ENCODE results near the gene SECISBP2.
"Not testable (repeated sequence)": the region's sequence is repeated elsewhere in the genome, so short reads cannot be mapped to it uniquely, and the experiment has no call there.

SECISBP2 gene

DNA sequence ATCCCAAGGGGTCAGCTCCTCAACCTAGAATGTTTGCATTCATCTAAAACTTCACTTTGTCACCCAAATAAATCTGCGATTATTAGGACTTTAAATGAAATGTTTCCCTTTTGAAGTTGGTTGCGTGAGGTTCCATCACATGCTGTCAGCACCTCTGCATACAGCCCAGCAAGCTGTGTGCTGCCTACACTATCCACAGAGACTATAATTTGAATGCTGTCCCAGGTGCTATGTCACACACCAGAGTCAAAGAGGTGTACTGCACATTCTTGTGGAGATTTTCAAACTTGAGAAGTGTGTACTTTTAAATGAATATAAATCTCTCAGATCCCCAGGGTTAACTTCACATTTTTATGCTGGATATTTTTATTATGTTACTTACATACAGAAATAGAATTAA lies 26.6 kb upstream of the SECISBP2 start:
- Histone ChIP-seq H3K79me2 (ENCODE audit: insufficient read depth, low read length) (no peaks in the 10 kb centered on the region), H3F3A (ENCODE audit: insufficient read depth) (no peaks in the 10 kb centered on the region), H3K27me3 (ENCODE audit: low read length) (no peaks in the 10 kb centered on the region), H3K36me3 (ENCODE audit: low read length) (no peaks in the 10 kb centered on the region), H3K4me2 (ENCODE audit: low read depth, low read length, poor library complexity, severe bottlenecking) (no peak overlapping the region), H3K9ac (ENCODE audit: low read length) (no peak overlapping the region), H2AFZ (ENCODE audit: low read depth, low read length, severe bottlenecking) (no peak overlapping the region), H3K4me3 (ENCODE audit: insufficient read depth, low read length, poor library complexity, severe bottlenecking) (no peak overlapping the region), H3K9me2 (replicated peaks; ENCODE audit: insufficient read depth, low read length) (no peaks in the 10 kb centered on the region), H3K9me3 (ENCODE audit: insufficient read depth, low read length) (no peaks in the 10 kb centered on the region), H4K20me1 (ENCODE audit: low read depth, low read length) (no peaks in the 10 kb centered on the region), H3K27ac (ENCODE audit: low read depth, low read length) (no peak overlapping the region)
- no peak for TF ChIP-seq EZH2phosphoT487 (conservative IDR thresholded peaks at IDR 0.05; ENCODE audit: low read length)
- TF ChIP-seq, protein P1, sequence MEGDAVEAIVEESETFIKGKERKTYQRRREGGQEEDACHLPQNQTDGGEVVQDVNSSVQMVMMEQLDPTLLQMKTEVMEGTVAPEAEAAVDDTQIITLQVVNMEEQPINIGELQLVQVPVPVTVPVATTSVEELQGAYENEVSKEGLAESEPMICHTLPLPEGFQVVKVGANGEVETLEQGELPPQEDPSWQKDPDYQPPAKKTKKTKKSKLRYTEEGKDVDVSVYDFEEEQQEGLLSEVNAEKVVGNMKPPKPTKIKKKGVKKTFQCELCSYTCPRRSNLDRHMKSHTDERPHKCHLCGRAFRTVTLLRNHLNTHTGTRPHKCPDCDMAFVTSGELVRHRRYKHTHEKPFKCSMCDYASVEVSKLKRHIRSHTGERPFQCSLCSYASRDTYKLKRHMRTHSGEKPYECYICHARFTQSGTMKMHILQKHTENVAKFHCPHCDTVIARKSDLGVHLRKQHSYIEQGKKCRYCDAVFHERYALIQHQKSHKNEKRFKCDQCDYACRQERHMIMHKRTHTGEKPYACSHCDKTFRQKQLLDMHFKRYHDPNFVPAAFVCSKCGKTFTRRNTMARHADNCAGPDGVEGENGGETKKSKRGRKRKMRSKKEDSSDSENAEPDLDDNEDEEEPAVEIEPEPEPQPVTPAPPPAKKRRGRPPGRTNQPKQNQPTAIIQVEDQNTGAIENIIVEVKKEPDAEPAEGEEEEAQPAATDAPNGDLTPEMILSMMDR (IDR thresholded peaks at IDR 0.05; ENCODE audit: insufficient read depth, low read length, poor library complexity, severe bottlenecking): no peak

- H3K79me2 ChIP-seq (ENCODE audit: insufficient read depth, low read length): no peaks in the 10 kb centered on the region
- H3K4me2 ChIP-seq (ENCODE audit: low read depth, low read length, poor library complexity, severe bottlenecking): no peak overlapping the region
- H3K9me3 ChIP-seq (ENCODE audit: insufficient read depth, low read length): no peaks in the 10 kb centered on the region
- H2AFZ ChIP-seq (ENCODE audit: low read depth, low read length, severe bottlenecking): no peak overlapping the region
- no peaks in the 10 kb centered on the region for H3K9me2 ChIP-seq (replicated peaks; ENCODE audit: insufficient read depth, low read length)
- H3K4me3 ChIP-seq (ENCODE audit: insufficient read depth, low read length, poor library complexity, severe bottlenecking): no peak overlapping the region
- H3K9ac ChIP-seq (ENCODE audit: low read length): no peak overlapping the region
- H3K36me3 ChIP-seq (ENCODE audit: low read length): no peaks in the 10 kb centered on the region
- no peak for TF ChIP-seq EZH2phosphoT487 (conservative IDR thresholded peaks at IDR 0.05; ENCODE audit: low read length)
- TF ChIP-seq, protein P1 (IDR thresholded peaks at IDR 0.05; ENCODE audit: insufficient read depth, low read length, poor library complexity, severe bottlenecking): no peak
- no peaks in the 10 kb centered on the region for H4K20me1 ChIP-seq (ENCODE audit: low read depth, low read length)
- H3K27ac ChIP-seq (ENCODE audit: low read depth, low read length): no peak overlapping the region
- no peaks in the 10 kb centered on the region for H3K27me3 ChIP-seq (ENCODE audit: low read length)
- H3F3A ChIP-seq (ENCODE audit: insufficient read depth): no peaks in the 10 kb centered on the region
Observed at GRCh38 chr9:89293014-89293413, 25.3 kb upstream of the SECISBP2 start.

DNA sequence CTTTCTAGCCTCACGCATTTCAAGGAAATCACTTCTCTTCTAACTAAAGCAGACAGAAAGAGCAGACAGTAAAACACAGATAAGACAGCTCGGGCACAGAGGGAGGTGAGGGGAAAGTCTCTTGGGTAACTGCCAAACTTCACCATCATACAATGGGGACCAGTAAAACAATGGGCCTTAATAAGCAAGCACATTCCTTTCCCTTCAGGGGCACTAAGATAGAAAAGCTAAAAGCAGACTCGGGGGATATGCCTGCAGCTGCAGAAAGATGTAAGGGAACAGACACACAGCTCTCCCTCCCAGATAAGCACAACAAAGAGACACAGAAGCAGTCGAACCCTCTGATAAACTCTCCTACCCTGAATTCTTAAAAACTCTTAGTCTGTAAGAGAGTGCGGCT lies 22.9 kb upstream of the SECISBP2 start:
- no peak overlapping the region for H3K9ac ChIP-seq (ENCODE audit: low read length)
- H3K27ac ChIP-seq (ENCODE audit: low read depth, low read length): no peak overlapping the region
- H3K4me2 ChIP-seq (ENCODE audit: low read depth, low read length, poor library complexity, severe bottlenecking): no peak overlapping the region
- H3K36me3 ChIP-seq (ENCODE audit: low read length): no peaks in the 10 kb centered on the region
- no peaks in the 10 kb centered on the region for H3K79me2 ChIP-seq (ENCODE audit: insufficient read depth, low read length)
- no peaks in the 10 kb centered on the region for H3K27me3 ChIP-seq (ENCODE audit: low read length)
- H2AFZ ChIP-seq (ENCODE audit: low read depth, low read length, severe bottlenecking): no peak overlapping the region
- no peak overlapping the region for H3K4me3 ChIP-seq (ENCODE audit: insufficient read depth, low read length, poor library complexity, severe bottlenecking)
- no peaks in the 10 kb centered on the region for H3F3A ChIP-seq (ENCODE audit: insufficient read depth)
- no peaks in the 10 kb centered on the region for H4K20me1 ChIP-seq (ENCODE audit: low read depth, low read length)
- H3K9me3 ChIP-seq (ENCODE audit: insufficient read depth, low read length): no peaks in the 10 kb centered on the region
- no peaks in the 10 kb centered on the region for H3K9me2 ChIP-seq (replicated peaks; ENCODE audit: insufficient read depth, low read length)
- TF ChIP-seq, protein P1 (IDR thresholded peaks at IDR 0.05; ENCODE audit: insufficient read depth, low read length, poor library complexity, severe bottlenecking): no peak
- TF ChIP-seq EZH2phosphoT487 (conservative IDR thresholded peaks at IDR 0.05; ENCODE audit: low read length): no peak

GRCh38 chr9:89301996-89302395 lies 16.3 kb upstream of the SECISBP2 start:
- H3F3A ChIP-seq (ENCODE audit: insufficient read depth); H4K20me1 ChIP-seq (ENCODE audit: low read depth, low read length); H3K4me2 ChIP-seq (ENCODE audit: low read depth, low read length, poor library complexity, severe bottlenecking); H3K27me3 ChIP-seq (ENCODE audit: low read length); H3K9ac ChIP-seq (ENCODE audit: low read length); H3K9me2 ChIP-seq (replicated peaks; ENCODE audit: insufficient read depth, low read length); H3K36me3 ChIP-seq (ENCODE audit: low read length); H3K79me2 ChIP-seq (ENCODE audit: insufficient read depth, low read length); H3K9me3 ChIP-seq (ENCODE audit: insufficient read depth, low read length); H2AFZ ChIP-seq (ENCODE audit: low read depth, low read length, severe bottlenecking); H3K4me3 ChIP-seq (ENCODE audit: insufficient read depth, low read length, poor library complexity, severe bottlenecking); H3K27ac ChIP-seq (ENCODE audit: low read depth, low read length): not testable (repeated sequence)

Data from SU-DHL-6 (cell line).